ENCODE data around the gene GNG7.
"Not testable (repeated sequence)": the region's sequence is repeated elsewhere in the genome, so short reads cannot be mapped to it uniquely, and the experiment has no call there.

GNG7 gene

DNA sequence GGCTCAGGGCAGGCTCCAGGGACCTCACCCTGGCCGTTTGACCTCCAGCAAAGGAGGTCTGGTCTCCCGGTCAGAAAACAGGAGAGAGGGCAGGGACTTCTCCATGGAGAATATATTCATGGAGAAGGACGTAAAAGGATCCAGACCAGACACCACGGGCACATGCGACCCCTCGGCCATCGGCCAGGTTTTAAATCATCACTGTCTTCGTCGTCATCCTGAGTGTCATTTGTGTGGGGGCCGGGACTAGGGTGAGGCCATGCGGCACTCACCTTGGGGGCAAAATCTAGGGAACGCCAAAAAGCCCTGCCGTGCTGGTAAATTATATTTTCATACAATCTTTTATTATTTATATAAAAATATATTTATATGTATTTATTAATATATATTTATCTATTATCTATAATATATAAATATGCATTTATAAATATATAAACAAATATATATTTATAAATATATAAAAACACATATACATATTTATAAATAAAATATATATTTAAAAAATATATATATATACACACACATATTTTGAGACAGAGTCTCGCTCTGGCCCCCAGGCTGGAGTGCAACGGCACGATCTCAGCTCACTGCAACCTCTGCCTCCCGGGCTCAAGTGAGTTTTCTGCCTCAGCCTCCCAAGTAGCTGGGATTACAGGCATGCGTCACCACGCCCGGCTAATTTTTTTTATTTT is 151.2 kb downstream of the GNG7 start:
- DNase-seq (ENCODE audit: low spot score): no peak

DNA sequence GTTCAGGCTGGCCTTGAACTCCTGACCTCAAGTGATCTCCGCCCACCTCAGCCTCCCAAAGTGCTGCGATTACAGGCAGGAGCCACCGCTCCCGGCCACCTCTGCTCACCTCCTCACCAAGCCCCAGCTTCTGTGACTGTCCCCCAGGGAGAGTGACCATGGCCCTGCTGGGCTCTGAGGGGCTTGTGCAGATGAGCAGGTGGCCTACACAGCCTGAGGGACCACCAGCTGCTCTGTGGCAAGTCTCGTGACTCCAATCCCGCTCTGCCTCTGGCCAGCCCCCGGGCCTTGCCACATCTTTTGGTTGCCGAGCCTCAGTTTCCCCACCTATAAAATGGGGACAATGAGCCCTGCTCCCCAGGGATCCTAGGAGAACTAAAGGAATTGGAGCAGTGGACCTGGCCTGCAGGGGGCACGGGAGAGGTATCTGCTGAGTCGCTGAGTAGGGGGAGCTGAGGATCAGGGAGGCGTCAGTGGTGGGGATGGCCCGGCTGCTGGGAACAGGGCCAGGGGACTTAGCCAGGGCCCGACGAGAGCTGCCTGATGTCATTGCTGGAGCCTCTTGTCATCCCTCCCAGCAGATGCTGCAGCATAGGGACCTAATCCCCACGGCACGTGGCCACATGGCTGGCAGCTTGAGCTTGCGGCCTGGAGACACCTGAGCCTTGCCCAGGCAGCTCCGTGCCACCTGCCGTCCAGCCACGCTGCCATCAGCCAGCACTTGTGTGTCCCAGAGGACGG is 151.9 kb downstream of the GNG7 start:
- no peak for DNase-seq (ENCODE audit: low spot score)

- DNase-seq (ENCODE audit: low spot score): no peak
These were observed 152.7 kb downstream of the GNG7 start for GRCh38 chr19:2549701-2550191.

DNA sequence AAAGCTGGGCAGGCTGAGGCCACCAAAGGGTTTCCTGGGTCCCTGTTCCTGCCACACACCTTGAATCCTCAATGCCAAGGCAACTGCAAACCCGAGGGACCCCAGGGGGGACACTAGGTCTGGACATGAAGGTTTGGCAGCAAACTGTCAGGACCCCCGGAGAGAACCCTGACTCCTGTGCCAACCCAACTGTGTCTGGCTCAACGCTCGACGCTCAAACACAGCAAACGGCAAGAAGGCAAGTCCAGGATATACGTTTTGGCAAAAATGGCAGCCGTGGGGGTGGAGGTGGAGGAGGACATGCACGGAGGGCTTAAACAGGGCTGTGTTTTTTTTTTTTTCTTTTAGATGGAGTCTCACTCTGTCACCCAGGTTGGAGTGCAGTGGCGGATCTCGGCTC is 153.5 kb downstream of the GNG7 start:
- no peak for DNase-seq (ENCODE audit: low spot score)

DNA sequence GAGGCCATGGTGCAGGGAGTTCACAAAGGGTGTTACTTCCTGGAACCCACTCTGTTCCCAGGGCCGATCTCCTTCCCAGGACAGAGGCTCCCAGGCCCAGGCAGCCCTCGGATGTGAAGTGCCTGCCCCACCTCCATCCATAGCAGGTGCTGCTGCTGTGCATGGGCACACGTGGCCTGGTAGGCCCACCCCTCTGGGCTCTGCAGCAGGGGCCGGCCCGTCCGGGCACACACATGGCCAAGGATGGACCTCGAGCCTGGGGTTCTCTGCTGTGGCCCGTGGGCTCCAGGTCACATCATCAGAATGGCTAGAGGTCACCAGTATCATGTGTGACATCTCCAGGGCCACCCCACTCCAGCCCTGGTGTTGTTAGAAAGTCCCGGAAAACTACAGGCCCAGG is 154.8 kb downstream of the GNG7 start:
- DNase-seq (ENCODE audit: low spot score): no peak

DNA sequence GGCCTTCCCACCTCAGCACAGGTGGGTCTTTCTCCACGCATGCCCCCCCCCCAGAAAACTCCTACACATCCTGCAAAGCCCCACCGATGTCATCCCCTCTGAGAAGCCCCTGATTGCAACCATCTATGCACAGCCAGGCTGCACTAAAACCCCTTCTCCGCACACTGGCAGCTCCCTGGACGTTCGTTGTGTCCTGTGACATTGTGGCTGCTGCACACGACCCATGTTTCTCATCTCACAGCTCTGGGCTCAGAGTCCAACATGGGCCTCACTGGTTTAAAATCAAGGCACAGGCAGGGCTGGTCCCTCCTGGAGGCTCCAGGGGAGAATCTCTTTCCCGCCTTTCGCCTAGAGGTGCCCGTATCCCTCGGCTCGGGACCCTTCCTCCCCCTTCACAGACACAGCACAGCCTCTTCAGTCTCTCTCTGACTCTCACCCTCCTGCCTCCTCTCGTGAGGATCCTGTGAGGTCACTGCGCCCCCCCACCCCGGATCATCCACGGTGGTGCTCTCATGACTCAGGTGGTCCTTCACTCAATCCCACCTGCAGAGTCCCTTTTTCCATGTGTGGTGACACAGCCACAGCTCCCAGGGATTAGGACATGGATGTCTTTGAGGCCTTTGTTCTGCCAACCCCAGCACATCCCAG is 155.3 kb downstream of the GNG7 start:
- DNase-seq (ENCODE audit: low spot score): no peak

DNA sequence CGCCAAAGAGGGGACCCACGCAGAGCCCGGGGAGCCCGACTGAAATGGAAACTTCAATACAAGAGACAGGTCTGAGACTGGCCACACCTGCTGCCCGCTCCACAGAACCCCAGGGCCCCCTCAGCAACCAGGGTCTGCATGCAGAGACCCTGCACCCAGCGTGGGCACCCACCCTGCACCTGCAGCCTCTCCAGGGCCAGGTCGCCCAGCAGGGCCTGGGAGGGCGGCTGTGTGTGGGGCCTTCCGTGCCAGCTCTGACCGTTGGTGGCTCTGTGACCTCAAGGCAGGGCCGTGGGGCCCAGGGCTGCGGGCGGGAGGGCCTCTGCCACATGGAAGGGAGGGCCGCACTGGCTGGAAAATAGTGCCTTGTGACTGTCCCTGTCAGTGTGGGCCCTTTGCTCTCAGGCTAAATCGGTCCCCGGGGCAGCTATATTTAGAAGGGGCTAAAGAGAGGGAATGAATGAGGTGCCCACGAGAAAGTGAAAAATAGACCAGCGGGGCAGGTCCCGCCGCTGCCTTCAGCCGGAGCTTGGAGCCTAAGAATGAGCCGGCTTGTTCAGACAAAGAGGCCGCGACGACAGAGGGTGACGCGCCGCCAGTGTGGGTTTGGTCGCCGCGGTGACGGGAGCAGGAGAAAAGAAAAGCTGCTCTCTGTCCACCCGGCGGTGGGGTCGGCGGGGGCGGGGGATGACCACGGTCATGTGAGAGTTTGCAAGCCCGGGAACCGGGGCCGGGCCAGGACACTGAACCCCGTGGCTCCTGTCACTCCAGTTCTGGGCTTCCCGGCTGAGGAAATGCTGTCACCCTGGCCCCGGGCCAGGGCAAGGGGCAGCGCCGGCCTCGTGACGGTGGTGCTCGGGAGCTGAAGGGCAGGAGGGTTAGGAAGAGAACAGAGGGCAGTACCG is 156.1 kb downstream of the GNG7 start:
- DNase-seq (ENCODE audit: low spot score): no peak

- DNase-seq (ENCODE audit: low spot score): not testable (repeated sequence)
These were observed 156.9 kb downstream of the GNG7 start for GRCh38 chr19:2545416-2546127.

GRCh38 chr19:2544576-2545415 is 157.7 kb downstream of the GNG7 start:
- DNase-seq (ENCODE audit: low spot score): no peak

GRCh38 chr19:2543463-2544442 is 158.7 kb downstream of the GNG7 start:
- DNase-seq (ENCODE audit: low spot score): peak; percentile 90

- DNase-seq (ENCODE audit: low spot score): not testable (repeated sequence)
These were observed 159.4 kb downstream of the GNG7 start for GRCh38 chr19:2543072-2543462.

DNA sequence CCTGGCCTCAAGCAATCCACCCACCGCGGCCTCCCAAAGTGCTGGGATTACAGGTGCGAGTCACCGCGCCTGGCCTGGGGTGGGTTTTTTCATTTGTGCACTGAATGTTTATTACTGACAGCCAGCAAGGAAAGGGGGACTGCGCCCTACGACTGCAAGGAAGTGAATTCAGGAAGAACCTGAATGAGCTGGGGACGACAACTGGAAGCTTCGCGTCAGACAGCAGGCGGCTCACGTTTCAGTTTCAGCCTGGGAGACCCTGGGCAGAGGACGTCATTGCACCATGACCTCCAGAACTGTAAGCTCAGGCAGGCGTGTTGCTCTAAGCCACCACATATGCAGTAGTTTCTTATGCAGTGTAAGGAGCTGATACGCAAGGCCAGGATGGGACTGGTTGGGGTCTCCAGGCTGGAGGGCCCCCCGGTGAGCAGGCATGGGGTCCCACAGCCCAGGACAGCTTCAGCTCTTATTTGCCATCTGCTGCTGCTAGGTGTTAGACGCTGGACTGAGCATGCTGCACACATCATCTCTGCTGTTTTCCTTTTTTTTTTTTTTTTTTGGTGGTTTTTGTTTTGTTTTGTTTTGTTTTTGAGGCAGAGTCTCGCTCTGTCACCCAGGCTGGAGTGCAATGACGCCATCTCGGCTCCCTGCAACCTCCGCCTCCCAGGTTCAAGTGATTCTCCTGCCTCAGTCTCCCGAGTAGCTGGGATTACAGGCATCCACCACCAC is 160.0 kb downstream of the GNG7 start:
- DNase-seq (ENCODE audit: low spot score): no peak

GRCh38 chr19:2540646-2541454 is 161.6 kb downstream of the GNG7 start:
- DNase-seq (ENCODE audit: low spot score): peak; percentile 87

DNA sequence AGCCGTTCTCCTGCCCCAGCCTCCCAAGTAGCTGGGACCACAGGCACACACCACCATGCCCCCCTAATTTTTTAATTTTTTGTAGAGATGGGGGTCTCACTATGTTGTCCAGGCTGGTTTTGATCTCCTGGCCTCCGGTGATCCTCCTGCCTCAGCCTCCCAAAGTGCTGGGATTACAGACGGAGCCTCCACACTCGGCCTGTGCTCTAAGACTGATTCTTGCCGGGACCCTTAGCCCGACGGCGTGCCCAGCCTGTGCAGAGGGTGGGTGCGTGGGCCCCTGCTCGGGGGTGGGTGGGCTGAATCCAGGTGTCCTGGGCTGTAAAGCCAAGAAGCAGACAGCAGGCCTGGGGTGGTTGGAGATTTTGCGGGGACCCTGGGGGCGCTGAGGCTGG is 162.2 kb downstream of the GNG7 start:
- DNase-seq (ENCODE audit: low spot score): no peak

DNA sequence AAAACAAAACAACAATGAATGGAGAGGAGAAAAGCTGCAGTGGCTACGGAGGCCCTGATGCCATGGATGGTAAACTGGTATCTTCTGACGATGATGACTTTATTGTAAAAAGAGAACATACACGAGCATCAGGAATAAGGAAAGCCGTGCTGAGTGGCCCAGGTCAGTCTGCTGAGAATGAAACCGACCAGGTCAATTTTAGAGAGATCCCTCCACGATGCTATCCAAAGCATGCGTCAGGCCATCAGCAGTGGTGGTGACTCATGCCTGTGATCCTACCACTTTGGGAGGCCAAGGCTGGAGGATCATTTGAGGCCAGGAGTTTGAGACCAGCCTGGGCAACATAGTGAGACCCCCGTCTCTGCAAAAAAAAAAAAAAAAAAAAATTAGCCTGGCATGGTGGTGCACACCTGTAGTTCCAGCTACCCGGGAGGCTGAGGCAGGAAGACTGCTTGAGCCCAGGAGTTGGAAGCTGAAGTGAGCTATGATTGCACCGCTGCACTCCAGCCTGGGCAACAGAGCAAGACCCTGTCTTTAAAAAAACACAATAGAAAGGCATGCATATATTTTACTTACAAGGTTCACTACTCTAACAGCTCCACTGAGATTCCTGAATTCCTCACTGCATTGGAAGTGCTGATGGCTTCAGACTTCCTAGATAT is 164.3 kb downstream of the GNG7 start:
- no peak for DNase-seq (ENCODE audit: low spot score)

GRCh38 chr19:2537584-2537983 is 164.9 kb downstream of the GNG7 start:
- not testable (repeated sequence) for DNase-seq (ENCODE audit: low spot score)

GRCh38 chr19:2536461-2536860 is 166.0 kb downstream of the GNG7 start:
- DNase-seq (ENCODE audit: low spot score): no peak

All from left forelimb (tissue), 1 donor.